Activated naive CD4-positive, alpha-beta T cell treated with anti-CD3 and anti-CD28 coated beads, Interleukin-2, amount 50 U/mL, for 72 hours (primary cell): ENCODE data around the gene MYBPC2. TPM values are rescaled to one million over a fixed set of nuclear protein-coding genes. Genes with fewer than 3 reads are reported as not detected.

Experiments used
- ATAC-seq, 2 donors: fragments of 150-1000 bp; cut with Tn5 transposase; 2 replicates each; pipeline ENCODE4 v1.10.0; 2021; ENCODE audit warnings: mild to moderate bottlenecking in 2 of 2, moderate library complexity in 2 of 2
- DNase-seq, 2 donors: peaks; one replicate each; pipeline ENCODE4 v3.0.0; 2021 to 2022; ENCODE audit warnings: low spot score in 2 of 2
- H3K27ac Mint-ChIP-seq, 2 donors: one replicate each; pipeline ENCODE4 v1.8.0; 2022; ENCODE audit warnings: mild to moderate bottlenecking in 2 of 2, mixed read lengths in 2 of 2
- H3K36me3 Mint-ChIP-seq, 2 donors: one replicate each; pipeline ENCODE4 v1.8.0; 2022; ENCODE audit warnings: mixed read lengths in 2 of 2
- H3K9me3 Mint-ChIP-seq, 2 donors: one replicate each; pipeline ENCODE4 v1.8.0; 2022; ENCODE audit warnings: mixed read lengths in 2 of 2
- total RNA-seq, 2 donors: library from RNA; stranded (reverse); gene quantifications; one replicate each; pipeline ENCODE4 v1.2.3, GENCODE V29; 2022

Gene MYBPC2
- total RNA-seq, 2 donors from 2014 or later = 0.91 to 1.9 TPM

DNA sequence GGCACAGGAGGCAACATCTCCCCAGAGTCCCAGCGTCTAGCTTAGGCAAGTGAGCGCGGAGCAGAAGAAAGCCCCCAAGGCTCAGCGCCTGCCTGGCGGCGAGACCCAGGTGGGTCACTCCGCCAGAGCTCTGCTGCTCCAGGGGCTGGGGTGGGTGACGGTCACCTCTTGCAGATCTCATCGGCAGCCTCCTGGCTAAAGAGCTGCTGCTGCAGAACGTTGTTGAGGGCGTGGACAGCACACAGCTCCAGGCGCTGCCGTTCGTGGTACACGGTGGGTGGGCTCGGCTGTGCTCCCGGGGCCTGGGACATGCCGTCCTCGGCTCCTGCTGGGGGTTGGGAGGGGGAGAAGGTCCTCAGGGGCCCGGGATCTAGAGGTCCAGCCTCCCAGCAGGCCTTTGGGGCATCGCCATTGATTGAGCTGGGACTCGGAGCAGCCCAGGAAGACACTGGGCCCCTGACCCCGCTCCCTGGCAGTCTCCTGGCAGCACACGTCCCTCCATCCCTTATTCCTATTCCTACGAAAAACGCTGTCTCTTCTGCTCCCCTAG, 77.5 kb downstream of the MYBPC2 start:
- no peak for DNase-seq
- ATAC-seq = no peak
- Mint-ChIP-seq H3K27ac (peak overlapping the region; percentile 91 to 98), H3K9me3 (no peaks in the 10 kb centered on the region), H3K36me3 (peaks cover 0 to 6% of the 10 kb centered on the region in 2 donors)

DNA sequence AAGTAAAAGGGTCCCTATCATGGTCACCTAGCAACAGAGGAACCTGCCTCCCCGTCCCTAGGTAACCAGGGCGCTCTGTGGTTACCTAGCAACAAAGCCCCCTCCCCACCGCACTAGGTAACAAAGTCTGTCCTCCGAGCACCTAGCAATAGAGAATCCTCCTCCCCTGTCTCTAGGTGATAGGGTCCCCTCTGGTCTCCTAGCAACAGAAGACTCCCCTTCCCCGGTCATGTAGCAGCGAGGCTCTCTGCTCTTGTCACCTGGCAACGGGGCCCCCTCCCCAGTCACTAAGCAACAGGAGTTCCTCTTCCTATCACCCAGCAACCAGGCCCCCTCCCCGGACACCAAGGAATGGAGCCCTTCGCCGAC, 78.0 kb downstream of the MYBPC2 start:
- ATAC-seq = no peak
- Mint-ChIP-seq H3K36me3 (peaks cover 0 to 6% of the 10 kb centered on the region in 2 donors), H3K9me3 (no peaks in the 10 kb centered on the region), H3K27ac (peak overlapping the region; percentile 91 to 98)
- no peak for DNase-seq

DNA sequence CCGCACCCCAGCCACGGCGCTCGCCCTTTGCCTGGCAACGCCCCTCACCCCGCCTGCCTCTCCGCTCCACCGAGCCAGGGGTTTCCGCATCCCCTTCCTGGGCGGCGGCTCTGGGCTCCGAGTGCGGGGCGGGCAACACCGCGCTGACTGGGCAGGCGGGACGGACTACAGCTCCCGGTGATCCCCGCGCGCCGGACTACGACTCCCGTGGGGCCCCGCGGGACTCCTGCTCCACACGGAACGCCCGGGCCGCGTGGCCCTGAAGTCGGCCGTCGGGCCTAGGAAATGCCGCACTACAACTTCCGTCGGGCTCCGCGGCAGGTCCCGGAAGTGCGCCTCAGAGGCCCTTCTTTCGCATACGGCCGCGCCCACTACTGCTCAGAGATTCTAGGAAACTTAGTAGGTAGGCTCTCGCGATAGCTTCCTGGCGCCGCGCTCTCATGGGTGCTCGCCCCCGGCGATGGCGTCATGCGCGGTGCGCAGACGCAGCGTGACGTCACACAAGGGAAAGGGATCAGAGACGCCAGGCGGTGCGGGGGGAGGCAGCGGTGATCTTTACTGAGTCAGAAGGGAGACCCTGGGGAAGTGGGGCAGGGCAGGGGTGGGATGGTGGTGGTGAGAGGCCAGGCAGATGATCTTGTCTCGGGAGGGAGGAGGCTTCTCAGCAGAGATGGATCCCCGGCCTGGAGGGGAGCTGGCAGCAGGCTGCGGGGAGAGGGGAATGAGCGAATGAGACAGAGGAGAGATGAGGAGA, 78.6 kb downstream of the MYBPC2 start, which contains the start of gene JOSD2:
JOSD2 (minus strand) TSS at position 123 of the 754 bp plus-strand sequence. CDS start 760 bp downstream, outside the sequence.
- H3K36me3 Mint-ChIP-seq = peaks cover 0 to 6% of the 10 kb centered on the region in 2 donors
- peak; percentile 93 to 94 for ATAC-seq
- H3K27ac Mint-ChIP-seq = peak within 1 kb of the TSS; percentile 91 to 98
- H3K9me3 Mint-ChIP-seq = no peaks in the 10 kb centered on the region
- DNase-seq = peak; percentile 94 to 96

DNA sequence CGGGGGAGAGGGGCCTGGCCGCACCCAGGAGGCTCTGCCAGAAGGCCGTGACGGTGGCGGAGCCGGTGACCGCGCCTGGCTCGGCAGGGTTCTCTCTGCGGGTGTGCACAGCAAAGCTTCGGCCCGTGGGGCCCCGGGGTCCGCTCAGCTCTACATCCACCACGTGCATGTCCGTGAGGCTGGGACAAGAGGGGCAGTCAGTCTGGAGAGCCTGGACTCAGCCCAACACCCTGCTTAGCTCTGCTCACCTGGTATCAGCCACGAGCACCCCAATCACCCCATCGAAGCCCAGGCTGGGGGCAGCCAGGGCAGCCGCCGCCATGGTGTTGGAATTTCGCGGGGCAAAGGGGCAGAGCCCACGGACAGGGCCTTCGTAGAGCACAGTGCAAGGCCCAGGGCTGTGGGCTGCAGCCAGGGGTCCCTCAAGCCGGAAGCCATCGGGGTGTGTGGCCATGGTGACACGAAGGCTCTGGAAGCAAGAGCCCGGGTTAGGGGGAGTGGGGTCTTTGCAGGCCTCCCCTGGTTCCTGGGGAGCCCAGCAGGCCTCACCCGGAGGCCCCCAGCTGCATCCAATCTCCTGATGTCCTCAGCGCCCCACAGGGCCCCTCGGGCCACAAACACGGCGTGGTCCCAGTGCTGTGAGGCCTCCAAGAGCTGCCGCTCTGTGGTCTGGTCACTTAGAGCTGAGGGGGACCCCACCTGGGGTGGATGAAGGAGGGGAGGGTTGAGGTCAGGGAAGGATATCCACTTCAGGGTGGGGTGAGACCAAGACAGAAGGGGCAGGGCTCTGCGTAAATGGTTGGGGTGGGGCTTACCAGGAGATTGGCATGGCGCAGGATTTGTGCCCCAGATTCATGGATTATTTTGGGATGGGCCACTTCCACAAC, 79.7 kb downstream of the MYBPC2 start:
- ATAC-seq (no peak), DNase-seq (no peak)
- no peaks in the 10 kb centered on the region for H3K9me3 Mint-ChIP-seq
- peak overlapping the region in 1 of 2 donors; percentile 91 for H3K27ac Mint-ChIP-seq
- peaks cover 0 to 6% of the 10 kb centered on the region in 2 donors for H3K36me3 Mint-ChIP-seq

DNA sequence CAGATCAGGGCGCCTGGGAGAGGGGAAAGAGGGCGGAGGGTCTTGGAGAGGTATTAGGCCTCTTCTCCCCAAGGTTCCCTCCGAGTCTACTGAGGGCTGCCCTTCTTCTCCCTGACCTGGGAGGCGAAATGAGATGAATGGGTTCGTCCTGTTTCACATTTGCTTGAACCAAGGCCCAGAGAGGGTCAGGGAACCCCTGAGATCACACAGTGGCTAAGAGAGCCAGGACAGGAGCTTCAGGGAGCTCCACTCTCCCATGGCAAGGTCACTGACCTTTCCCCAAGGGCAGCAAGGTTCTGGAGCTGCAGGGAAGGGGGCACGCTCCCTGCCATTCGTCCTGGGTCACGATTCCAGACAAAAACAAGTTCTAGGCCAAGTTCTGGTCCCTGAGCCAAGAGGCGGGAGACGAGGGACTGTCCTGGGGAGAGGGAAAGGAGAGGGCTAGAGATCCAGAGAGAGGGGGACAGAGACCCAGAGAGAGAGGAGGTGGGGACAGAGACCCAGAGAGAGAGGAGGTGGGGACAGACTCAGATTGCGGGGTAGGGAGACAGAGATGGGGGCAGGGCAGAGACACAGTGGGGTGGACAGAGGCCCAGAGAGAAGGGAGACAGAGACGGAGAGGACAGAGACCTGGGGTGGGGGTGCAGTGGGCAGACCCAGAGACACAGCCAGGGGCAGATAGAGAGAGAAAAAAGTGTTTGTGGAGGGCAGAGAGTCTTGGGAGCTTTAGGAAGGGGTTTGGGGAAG, 80.5 kb downstream of the MYBPC2 start:
- H3K27ac Mint-ChIP-seq = peak overlapping the region in 1 of 2 donors; percentile 85
- no peak for ATAC-seq
- peaks cover 0 to 6% of the 10 kb centered on the region in 2 donors for H3K36me3 Mint-ChIP-seq
- no peak for DNase-seq
- H3K9me3 Mint-ChIP-seq = no peaks in the 10 kb centered on the region

DNA sequence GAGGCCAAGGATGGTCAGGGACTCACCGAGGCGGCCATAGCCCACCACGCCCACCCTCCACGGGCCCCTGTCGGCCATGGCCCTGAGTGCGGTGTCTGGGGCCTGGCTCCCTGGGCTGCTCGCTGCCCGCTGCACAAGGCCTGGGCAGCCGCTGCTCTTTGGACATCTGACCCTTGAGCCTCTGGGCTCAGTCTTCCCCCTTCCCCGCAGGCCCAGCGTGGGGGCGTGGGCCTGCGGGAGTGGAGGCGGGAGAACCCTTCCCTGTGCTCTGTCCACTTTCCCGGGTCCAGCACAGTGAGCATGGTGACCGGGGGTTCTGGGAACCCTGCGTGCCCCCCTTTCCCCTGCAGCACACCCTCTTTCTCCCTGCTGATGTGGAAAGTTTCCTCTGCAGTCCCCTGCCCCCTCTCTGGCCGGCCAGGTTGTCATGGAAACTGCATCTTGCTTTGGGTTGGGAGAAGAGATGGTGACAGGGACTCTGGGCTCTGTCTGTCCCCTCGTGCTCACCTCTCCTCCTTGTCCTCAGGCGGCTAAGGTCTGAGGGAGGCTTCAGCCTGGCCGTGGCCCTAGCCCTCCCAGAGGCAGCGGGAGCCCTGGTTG, 81.2 kb downstream of the MYBPC2 start, which contains the start of gene ASPDH:
ASPDH (minus strand) TSS at position 168 of the 600 bp plus-strand sequence; CDS start at position 78, 90 bp downstream.
- Mint-ChIP-seq H3K36me3 (peaks cover 0 to 6% of the 10 kb centered on the region in 2 donors), H3K27ac (peak within 1 kb of the TSS; percentile 85), H3K9me3 (no peaks in the 10 kb centered on the region)
- ATAC-seq = no peak
- no peak for DNase-seq

DNA sequence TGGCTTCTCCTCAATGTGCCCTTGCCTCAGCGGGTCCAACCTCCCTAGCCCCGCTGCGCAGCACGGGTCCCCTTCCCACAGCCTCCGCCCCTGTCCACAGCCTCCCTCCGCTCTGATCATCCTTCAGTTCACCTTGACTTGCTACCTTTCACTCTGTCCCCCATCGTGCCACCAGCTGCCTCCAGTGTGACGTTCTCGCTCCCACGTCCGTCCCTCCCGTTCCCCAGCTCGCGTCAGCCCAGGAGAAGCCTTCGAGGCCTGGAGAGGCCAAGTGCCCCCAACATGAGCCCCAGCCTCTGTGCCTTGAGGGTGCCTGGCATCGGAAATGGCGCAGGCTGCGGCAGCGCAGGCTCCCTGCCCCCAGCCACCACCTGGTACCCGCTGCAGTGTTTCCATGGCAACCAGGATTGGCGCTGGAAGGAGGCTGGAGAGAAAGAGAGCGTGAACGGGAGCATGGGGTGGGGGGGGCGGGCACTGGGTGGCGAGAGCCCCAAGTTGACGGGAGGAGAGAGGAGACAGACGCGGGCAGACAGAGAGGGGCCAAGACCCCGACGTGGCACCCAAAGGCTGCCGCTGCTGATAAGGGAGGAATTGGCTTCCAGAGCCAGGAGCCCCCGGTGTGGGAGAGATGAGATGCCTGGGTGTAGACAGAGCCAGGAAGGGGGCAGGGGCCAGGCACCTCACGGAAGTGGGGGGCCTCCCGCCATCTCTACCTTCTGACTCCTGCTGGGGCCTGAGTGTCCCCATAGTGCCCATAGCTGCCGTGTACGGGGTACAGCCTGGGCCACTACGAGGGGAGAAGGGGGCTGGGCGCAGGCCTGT, 81.9 kb downstream of the MYBPC2 start:
- no peak for ATAC-seq
- H3K36me3 Mint-ChIP-seq = peaks cover 0 to 6% of the 10 kb centered on the region in 2 donors
- H3K9me3 Mint-ChIP-seq = no peaks in the 10 kb centered on the region
- H3K27ac Mint-ChIP-seq = peak overlapping the region in 1 of 2 donors; percentile 85
- no peak for DNase-seq

DNA sequence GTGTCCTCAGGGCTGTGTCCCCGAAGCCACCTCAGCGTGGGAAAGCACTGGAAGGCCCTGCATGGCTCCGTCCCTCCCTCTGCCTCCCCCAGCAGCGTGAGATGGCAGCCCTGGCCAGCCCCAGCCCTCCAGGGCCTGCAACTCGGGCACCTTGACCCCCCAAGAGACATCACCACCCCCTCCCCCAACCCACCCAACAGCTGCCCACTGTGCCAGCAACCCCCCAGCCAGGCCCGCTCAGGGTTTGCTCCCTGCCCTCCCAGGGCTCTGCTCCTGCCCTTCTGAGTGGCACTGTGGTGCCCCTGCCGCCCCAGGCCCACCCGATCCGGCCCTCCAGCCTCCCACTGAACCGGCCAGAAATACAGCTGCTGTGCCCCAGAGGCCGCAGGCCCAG, 82.5 kb downstream of the MYBPC2 start:
- Mint-ChIP-seq H3K36me3 (peaks cover 0 to 6% of the 10 kb centered on the region in 2 donors), H3K9me3 (no peaks in the 10 kb centered on the region), H3K27ac (no peak overlapping the region)
- no peak for ATAC-seq
- no peak for DNase-seq

Other genes starting within 250 kb of the MYBPC2 start
- not detected for gene MYH14, start 229.3 kb upstream of the MYBPC2 start, total RNA-seq
- gene KCNC3, start 103.5 kb upstream of the MYBPC2 start, total RNA-seq = 10 to 100 TPM in 1 of 2 donors, 1 to 10 TPM in 1; 5.1 to 24.1 TPM
- 100 to 1,000 TPM in 1 of 2 donors, 10 to 100 TPM in 1; 90.8 to 166 TPM for gene NAPSA, start 67.3 kb upstream of the MYBPC2 start, total RNA-seq
- 10 to 100 TPM; 51.1 to 61.2 TPM for gene NR1H2, start 56.4 kb upstream of the MYBPC2 start, total RNA-seq
- gene POLD1, start 48.5 kb upstream of the MYBPC2 start, total RNA-seq = 100 to 1,000 TPM; 183 to 254 TPM
- 1 to 10 TPM; 1.1 to 1.2 TPM for gene SPIB, start 14.0 kb upstream of the MYBPC2 start, total RNA-seq
- 10 to 100 TPM; 27.3 to 45.5 TPM for gene EMC10, start 43.6 kb downstream of the MYBPC2 start, total RNA-seq
- under 1 TPM; 0.60 to 0.96 TPM for gene GARIN5A, start 44.0 kb downstream of the MYBPC2 start, total RNA-seq
- 10 to 100 TPM; 27.6 to 29.5 TPM for gene JOSD2, start 78.3 kb downstream of the MYBPC2 start, total RNA-seq
- not detected for gene ASPDH, start 81.0 kb downstream of the MYBPC2 start, total RNA-seq
- gene LRRC4B, start 135.5 kb downstream of the MYBPC2 start, total RNA-seq = not detected
- gene SYT3, start 207.0 kb downstream of the MYBPC2 start, total RNA-seq = under 1 TPM in 1 of 2 donors, not detected in 1; 0.23 TPM
- 1 to 10 TPM in 1 of 2 donors, not detected in 1; 4.2 TPM for gene C19orf81, start 216.6 kb downstream of the MYBPC2 start, total RNA-seq